RKO (cell line): ENCODE results near the gene DIO1.
"Not testable (repeated sequence)": the region's sequence is repeated elsewhere in the genome, so short reads cannot be mapped to it uniquely, and the experiment has no call there.

Experiments used
- DNase-seq: peaks from one replicate; pipeline ENCODE4 v3.0.0-alpha.2; 2016; ENCODE audit warnings: low spot score

Gene DIO1

GRCh38 chr1:53893999-53894636 lies at the start of gene DIO1:
DIO1 (plus strand) TSS chr1:53894187; CDS start chr1:53894211, 24 bp downstream.
- DNase-seq, result no peak

GRCh38 chr1:53847980-53848379 lies 46.0 kb upstream of the DIO1 start:
- DNase-seq, result no peak

- DNase-seq, result no peak
Measured at GRCh38 chr1:53850082-53850673, 43.8 kb upstream of the DIO1 start.

GRCh38 chr1:53851571-53852285 lies 42.3 kb upstream of the DIO1 start:
- no peak for DNase-seq

GRCh38 chr1:53860967-53861411 lies 33.0 kb upstream of the DIO1 start:
- peak; percentile 63 for DNase-seq

- no peak for DNase-seq
Measured at GRCh38 chr1:53862507-53862906, 31.5 kb upstream of the DIO1 start.

GRCh38 chr1:53868565-53868964 lies 25.4 kb upstream of the DIO1 start:
- DNase-seq, result no peak

- no peak for DNase-seq
Measured at GRCh38 chr1:53869454-53870117, 24.4 kb upstream of the DIO1 start.

- no peak for DNase-seq
Measured at GRCh38 chr1:53871221-53871620, 22.8 kb upstream of the DIO1 start.

GRCh38 chr1:53871773-53872484 lies 22.1 kb upstream of the DIO1 start:
- DNase-seq, result no peak

- DNase-seq, result not testable (repeated sequence)
Measured at GRCh38 chr1:53875150-53875549, 18.8 kb upstream of the DIO1 start.

GRCh38 chr1:53878492-53879105 lies 15.4 kb upstream of the DIO1 start:
- DNase-seq, result peak; percentile 77

GRCh38 chr1:53881853-53882252 lies 12.1 kb upstream of the DIO1 start:
- not testable (repeated sequence) for DNase-seq

GRCh38 chr1:53883600-53883999 lies 10.4 kb upstream of the DIO1 start:
- DNase-seq, result not testable (repeated sequence)

- DNase-seq, result no peak
Measured at GRCh38 chr1:53888681-53889080, 5.3 kb upstream of the DIO1 start.

- DNase-seq, result peak; percentile 94
Measured at GRCh38 chr1:53889304-53890298, 4.4 kb upstream of the DIO1 start, which contains the start of gene YIPF1. YIPF1 (minus strand) TSS chr1:53889797; CDS start chr1:53888937, 860 bp downstream.

- DNase-seq, result no peak
Measured at GRCh38 chr1:53890522-53890941, 3.5 kb upstream of the DIO1 start.

- no peak for DNase-seq
Measured at GRCh38 chr1:53891018-53891417, 3.0 kb upstream of the DIO1 start.

- DNase-seq, result peak; percentile 14
Measured at GRCh38 chr1:53891678-53892077, 2.3 kb upstream of the DIO1 start.

- DNase-seq, result no peak
Measured at GRCh38 chr1:53892911-53893310, 1.1 kb upstream of the DIO1 start.
